Natural killer cell treated with Interleukin-12 subunit alpha and Interleukin-12 subunit beta and Interleukin-15 and Interleukin-18, amount 100 ng/mL, for 72 hours (primary cell): ENCODE data around the gene TLR9. TPM values are rescaled to one million over a fixed set of nuclear protein-coding genes. Genes with fewer than 3 reads are reported as not detected.

Experiments used
- ATAC-seq, 2 donors: fragments of 150-1000 bp; cut with Tn5 transposase in 1 of 2; sonication (Bioruptor Pico), chemical (Tn5 transposase) in 1 of 2; 2 replicates each; pipeline ENCODE4 v1.10.0; 2021
- DNase-seq: peaks from one replicate; pipeline ENCODE4 v3.0.0; 2022; ENCODE audit warnings: low spot score
- H3K27ac Mint-ChIP-seq, 2 donors: 1 replicate in 1 of 2; 2 replicates in 1 of 2; pipeline ENCODE4 v1.8.0; 2022; ENCODE audit warnings: mixed read lengths in 2 of 2, mild to moderate bottlenecking in 1 of 2, moderate library complexity in 1 of 2
- H3K27me3 Mint-ChIP-seq, 2 donors: 1 replicate in 1 of 2; 2 replicates in 1 of 2; pipeline ENCODE4 v1.8.0; 2022; ENCODE audit warnings: mixed read lengths in 2 of 2
- H3K36me3 Mint-ChIP-seq: one replicate; pipeline ENCODE4 v1.8.0; 2022; ENCODE audit warnings: mixed read lengths
- H3K4me1 Mint-ChIP-seq, 2 donors: 1 replicate in 1 of 2; 2 replicates in 1 of 2; pipeline ENCODE4 v1.8.0; 2022; ENCODE audit warnings: low read depth in 2 of 2, mixed read lengths in 2 of 2, mild to moderate bottlenecking in 1 of 2
- H3K4me3 Mint-ChIP-seq: one replicate; pipeline ENCODE4 v1.8.0; 2022; ENCODE audit warnings: mixed read lengths
- H3K9me3 Mint-ChIP-seq: 2 replicates; pipeline ENCODE4 v1.8.0; 2022; ENCODE audit warnings: mixed read lengths
- total RNA-seq, 2 donors: library from RNA; stranded (reverse); gene quantifications; one replicate each; pipeline ENCODE4 v1.2.3, GENCODE V29; 2022

Gene TLR9
- total RNA-seq, 2 donors from 2014 or later: 0.10 to 0.39 TPM

- Mint-ChIP-seq H3K9me3 (no peaks in the 10 kb centered on the region), H3K27ac (peak overlapping the region; percentile 67 to 97), H3K27me3 (no peaks in the 10 kb centered on the region), H3K4me3 (no peak overlapping the region), H3K36me3 (peaks cover 49% of the 10 kb centered on the region), H3K4me1 (peaks cover 53 to 55% of the 10 kb centered on the region in 2 donors)
- DNase-seq (no peak), ATAC-seq (no peak)
These were observed 30.7 kb upstream of the TLR9 start for GRCh38 chr3:52256159-52256558.

GRCh38 chr3:52254608-52255007, 29.2 kb upstream of the TLR9 start:
- ATAC-seq (no peak), DNase-seq (no peak)
- H3K27ac Mint-ChIP-seq: peak overlapping the region; percentile 97 to 98
- peaks cover 64% of the 10 kb centered on the region in 2 donors for H3K4me1 Mint-ChIP-seq
- H3K27me3 Mint-ChIP-seq: no peaks in the 10 kb centered on the region
- H3K9me3 Mint-ChIP-seq: no peaks in the 10 kb centered on the region
- peaks cover 39% of the 10 kb centered on the region for H3K36me3 Mint-ChIP-seq
- no peak overlapping the region for H3K4me3 Mint-ChIP-seq

GRCh38 chr3:52253314-52254304, 28.2 kb upstream of the TLR9 start:
- Mint-ChIP-seq H3K27me3 (no peaks in the 10 kb centered on the region), H3K27ac (peak overlapping the region; percentile 97 to 98), H3K4me3 (peak overlapping the region; percentile 89), H3K36me3 (peaks cover 34% of the 10 kb centered on the region), H3K9me3 (no peaks in the 10 kb centered on the region), H3K4me1 (peaks cover 63 to 67% of the 10 kb centered on the region in 2 donors)
- peak; percentile 98 to 99 for ATAC-seq
- DNase-seq: peak; percentile 84

GRCh38 chr3:52250122-52250521, 24.7 kb upstream of the TLR9 start:
- Mint-ChIP-seq H3K4me3 (no peak overlapping the region), H3K4me1 (peaks cover 62 to 72% of the 10 kb centered on the region in 2 donors), H3K27ac (peak overlapping the region; percentile 29 to 90), H3K36me3 (peaks cover 10% of the 10 kb centered on the region), H3K27me3 (no peaks in the 10 kb centered on the region), H3K9me3 (no peaks in the 10 kb centered on the region)
- no peak for DNase-seq
- ATAC-seq: no peak

DNA sequence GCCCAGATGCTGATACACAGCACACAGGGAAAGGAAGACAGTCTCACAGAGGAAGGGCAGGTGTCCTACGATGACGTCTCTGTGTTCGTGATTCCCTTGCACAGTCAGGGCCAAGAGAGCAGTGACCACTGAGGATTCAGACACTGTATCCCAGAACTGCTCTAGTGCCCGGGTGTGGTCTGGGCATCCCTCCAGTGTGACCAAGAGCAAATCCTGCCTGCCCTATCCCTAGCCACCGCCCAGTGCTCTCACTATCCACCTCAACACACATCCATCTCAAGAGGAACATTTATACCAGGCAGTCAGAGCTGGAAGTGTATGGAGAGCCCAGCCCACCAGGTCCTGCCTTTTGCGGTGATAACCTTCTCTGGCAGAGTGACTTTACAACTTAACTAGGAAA, 24.2 kb upstream of the TLR9 start:
- no peak for DNase-seq
- no peak overlapping the region for H3K4me3 Mint-ChIP-seq
- no peaks in the 10 kb centered on the region for H3K9me3 Mint-ChIP-seq
- H3K36me3 Mint-ChIP-seq: peaks cover 10% of the 10 kb centered on the region
- H3K27ac Mint-ChIP-seq: peak overlapping the region; percentile 29 to 90
- ATAC-seq: no peak
- peaks cover 64 to 71% of the 10 kb centered on the region in 2 donors for H3K4me1 Mint-ChIP-seq
- no peaks in the 10 kb centered on the region for H3K27me3 Mint-ChIP-seq

DNA sequence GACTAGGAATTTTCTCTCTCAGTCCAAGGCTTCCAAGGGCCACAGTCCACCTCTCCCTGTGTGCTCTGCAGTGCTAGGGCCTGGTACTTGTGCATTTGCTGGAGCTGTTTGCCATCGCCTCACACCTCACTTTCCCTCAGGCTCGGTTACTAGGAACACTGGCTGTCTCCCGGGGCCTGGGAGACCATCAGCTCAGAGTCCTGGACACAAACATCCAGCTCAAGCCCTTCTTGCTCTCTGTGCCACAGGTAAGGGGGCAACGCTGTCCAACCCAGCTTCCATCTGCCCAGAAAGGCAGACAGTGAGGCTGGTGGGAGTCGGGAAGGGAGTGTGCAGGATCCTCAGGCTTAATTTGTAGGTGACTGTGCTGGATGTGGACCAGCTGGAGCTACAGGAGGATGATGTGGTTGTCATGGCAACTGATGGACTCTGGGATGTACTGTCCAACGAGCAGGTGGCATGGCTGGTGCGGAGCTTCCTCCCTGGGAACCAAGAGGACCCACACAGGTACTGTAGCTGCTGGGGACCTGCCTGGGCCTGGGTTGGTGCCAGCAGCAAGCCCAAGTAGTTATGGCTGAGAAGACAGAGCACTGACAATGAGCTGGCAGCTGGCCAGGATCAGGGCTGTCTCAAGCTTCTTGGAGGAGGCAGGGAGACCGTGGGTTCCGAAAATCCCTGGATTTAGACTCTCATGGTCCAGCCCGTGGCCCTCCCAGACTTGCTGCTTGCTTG, 23.5 kb upstream of the TLR9 start:
- H3K4me1 Mint-ChIP-seq: peaks cover 64 to 68% of the 10 kb centered on the region in 2 donors
- H3K9me3 Mint-ChIP-seq: no peaks in the 10 kb centered on the region
- ATAC-seq (no peak), DNase-seq (no peak)
- peak overlapping the region; percentile 90 for H3K27ac Mint-ChIP-seq
- peak overlapping the region; percentile 22 for H3K4me3 Mint-ChIP-seq
- H3K27me3 Mint-ChIP-seq: no peaks in the 10 kb centered on the region
- peaks cover 10% of the 10 kb centered on the region for H3K36me3 Mint-ChIP-seq

- H3K9me3 Mint-ChIP-seq: no peaks in the 10 kb centered on the region
- DNase-seq (no peak), ATAC-seq (no peak)
- H3K4me1 Mint-ChIP-seq: peaks cover 61 to 63% of the 10 kb centered on the region in 2 donors
- peak overlapping the region; percentile 90 for H3K27ac Mint-ChIP-seq
- H3K36me3 Mint-ChIP-seq: peaks cover 8% of the 10 kb centered on the region
- H3K4me3 Mint-ChIP-seq: peak overlapping the region; percentile 22
- H3K27me3 Mint-ChIP-seq: no peaks in the 10 kb centered on the region
These were observed 22.7 kb upstream of the TLR9 start for GRCh38 chr3:52248165-52248541.

DNA sequence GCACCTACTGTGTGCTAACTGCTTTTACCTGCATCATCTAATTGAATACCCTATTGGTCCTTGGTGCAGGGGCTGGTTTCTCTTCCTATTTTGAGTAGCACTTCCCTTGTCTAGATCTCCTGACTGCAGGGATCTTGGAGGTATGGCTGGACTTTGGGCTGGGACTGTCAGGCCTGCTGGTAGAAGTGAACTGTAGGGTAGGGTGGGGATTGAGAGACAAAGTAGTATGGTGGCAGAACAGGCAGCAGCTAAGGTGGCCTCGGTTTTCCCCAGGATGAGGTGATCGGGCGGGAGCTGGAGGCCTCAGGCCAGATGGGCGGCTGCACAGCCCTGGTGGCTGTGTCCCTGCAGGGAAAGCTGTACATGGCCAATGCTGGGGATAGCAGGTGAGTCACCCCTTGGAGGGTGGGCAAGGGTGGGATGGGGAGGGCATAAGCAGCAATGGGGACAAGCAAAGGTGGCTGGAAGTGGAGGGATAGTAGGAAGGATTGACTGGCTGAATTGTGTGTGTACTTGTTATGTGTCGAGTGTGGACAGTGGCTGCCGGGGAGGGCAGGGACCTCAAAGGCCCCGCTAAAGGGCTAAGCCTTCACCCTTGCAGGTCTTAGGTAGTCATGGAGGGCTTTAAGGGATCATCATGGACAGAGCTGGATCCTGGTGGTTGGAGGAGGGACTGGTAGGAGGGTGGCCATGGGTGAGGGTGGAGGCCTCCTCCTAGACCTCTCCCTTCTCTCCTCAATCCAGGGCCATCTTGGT, 22.1 kb upstream of the TLR9 start:
- Mint-ChIP-seq H3K36me3 (peaks cover 2% of the 10 kb centered on the region), H3K27ac (peak overlapping the region; percentile 90), H3K27me3 (no peaks in the 10 kb centered on the region), H3K4me3 (peak overlapping the region; percentile 82), H3K9me3 (no peaks in the 10 kb centered on the region), H3K4me1 (peaks cover 56 to 60% of the 10 kb centered on the region in 2 donors)
- DNase-seq: no peak
- ATAC-seq: no peak

DNA sequence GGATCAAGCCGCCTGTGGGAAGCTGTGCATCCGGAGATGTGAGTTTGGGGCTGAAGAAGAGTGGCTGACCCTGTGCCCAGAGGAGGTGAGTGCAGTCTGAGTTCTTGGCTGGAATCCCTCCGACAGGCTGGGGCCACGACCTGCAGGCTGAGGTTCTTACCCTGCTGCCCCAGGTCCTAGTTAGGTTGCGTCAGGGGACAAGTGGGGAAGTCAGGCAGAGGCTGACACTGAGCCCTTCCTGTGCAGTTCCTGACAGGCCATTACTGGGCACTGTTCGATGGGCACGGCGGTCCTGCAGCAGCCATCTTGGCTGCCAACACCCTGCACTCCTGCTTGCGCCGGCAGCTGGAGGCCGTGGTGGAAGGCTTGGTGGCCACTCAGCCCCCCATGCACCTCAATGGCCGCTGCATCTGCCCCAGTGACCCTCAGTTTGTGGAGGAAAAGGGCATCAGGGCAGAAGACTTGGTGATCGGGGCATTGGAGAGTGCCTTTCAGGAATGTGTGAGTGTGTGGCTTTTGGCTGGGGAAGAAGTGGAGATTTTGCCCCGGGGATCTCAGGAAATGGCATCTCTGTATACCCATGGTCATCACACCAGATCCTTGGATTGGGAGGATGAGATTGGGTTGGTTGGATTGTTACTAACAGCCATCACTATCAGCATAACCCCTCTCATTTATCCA, 21.4 kb upstream of the TLR9 start:
- H3K27me3 Mint-ChIP-seq: no peaks in the 10 kb centered on the region
- peak overlapping the region; percentile 82 for H3K4me3 Mint-ChIP-seq
- no peak for DNase-seq
- peak in 1 of 2 donors; percentile 5 for ATAC-seq
- no peaks in the 10 kb centered on the region for H3K36me3 Mint-ChIP-seq
- no peaks in the 10 kb centered on the region for H3K9me3 Mint-ChIP-seq
- H3K27ac Mint-ChIP-seq: peak overlapping the region; percentile 90
- peaks cover 53 to 61% of the 10 kb centered on the region in 2 donors for H3K4me1 Mint-ChIP-seq

DNA sequence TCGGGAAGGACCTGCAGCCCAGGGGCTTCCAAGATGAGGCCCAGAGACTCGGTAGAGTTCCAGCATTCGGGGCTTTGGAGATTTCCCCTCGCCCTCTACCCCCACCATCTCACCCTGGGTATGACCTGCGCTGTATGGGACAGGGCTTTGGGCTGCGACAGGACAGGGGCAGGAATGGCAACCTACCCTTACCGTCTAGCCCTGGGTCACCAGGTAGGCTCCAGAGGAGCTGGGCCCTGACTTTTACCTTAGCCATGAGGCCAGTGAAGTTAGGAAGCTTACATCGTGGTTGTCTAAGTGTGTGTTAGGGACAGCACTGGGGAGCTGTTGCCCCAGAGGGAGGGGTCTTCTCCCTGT, 20.8 kb upstream of the TLR9 start:
- Mint-ChIP-seq H3K9me3 (no peaks in the 10 kb centered on the region), H3K4me1 (peaks cover 56 to 66% of the 10 kb centered on the region in 2 donors), H3K27me3 (no peaks in the 10 kb centered on the region), H3K36me3 (no peaks in the 10 kb centered on the region), H3K4me3 (peak overlapping the region; percentile 82), H3K27ac (peak overlapping the region; percentile 90)
- ATAC-seq (peak in 1 of 2 donors; percentile 4), DNase-seq (no peak)

GRCh38 chr3:52245322-52246263, 20.1 kb upstream of the TLR9 start, which contains the start of gene PPM1M:
PPM1M (plus strand) TSS chr3:52245759; CDS start chr3:52245825, 66 bp downstream.
- peak; percentile 81 for DNase-seq
- no peaks in the 10 kb centered on the region for H3K36me3 Mint-ChIP-seq
- no peaks in the 10 kb centered on the region for H3K27me3 Mint-ChIP-seq
- peaks cover 60 to 70% of the 10 kb centered on the region in 2 donors for H3K4me1 Mint-ChIP-seq
- H3K9me3 Mint-ChIP-seq: no peaks in the 10 kb centered on the region
- peak within 1 kb of the TSS; percentile 90 to 92 for H3K27ac Mint-ChIP-seq
- ATAC-seq: peak; percentile 74 to 81
- peak within 1 kb of the TSS; percentile 82 for H3K4me3 Mint-ChIP-seq
